Vagina (tissue), 2 donors: Measurements from ENCODE around the gene CDC25A.

ENCODE experiments used
- POLR2AphosphoS5 ChIP-seq, 2 donors: sonication (generic); formaldehyde crosslinking; IDR thresholded peaks; one replicate each; pipeline ENCODE4 v1.9.0; 2017; ENCODE audit warnings: antibody characterized with exemption in 2 of 2, mild to moderate bottlenecking in 2 of 2, low read depth in 1 of 2; ENCODE audit not compliant: insufficient read depth in 1 of 2
- TF ChIP-seq, protein P1 (sequence below), 3 experiments: fragments of 450-650 bp in 2 of 3; fragments of 200-600 bp in 1 of 3; sonication (generic) in 1 of 3; IDR thresholded peaks; one replicate each; pipeline ENCODE4 v1.5.1; 2017 to 2019; ENCODE audit warnings: antibody characterized with exemption in 3 of 3, mild to moderate bottlenecking in 2 of 3, moderate library complexity in 2 of 3

DNA sequence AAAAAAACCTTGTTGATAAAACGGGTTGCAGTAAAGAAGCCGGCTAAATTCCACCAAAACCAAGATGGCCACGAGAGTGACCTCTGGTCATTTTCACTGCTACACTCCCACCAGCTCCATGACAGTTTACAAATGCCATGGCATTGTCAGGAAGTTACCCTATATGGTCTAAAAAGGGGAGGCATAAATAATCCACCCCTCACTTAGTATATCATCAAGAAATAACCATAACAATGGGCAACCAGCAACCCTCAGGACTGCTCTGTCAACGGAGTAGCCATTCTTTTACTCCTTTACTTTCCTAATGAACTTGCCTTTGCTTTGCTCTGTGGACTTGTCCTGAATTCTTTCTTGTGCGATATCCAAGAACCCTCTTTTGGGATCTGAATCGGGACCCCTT lies 14.4 kb upstream of the CDC25A start:
- TF ChIP-seq, protein P1, sequence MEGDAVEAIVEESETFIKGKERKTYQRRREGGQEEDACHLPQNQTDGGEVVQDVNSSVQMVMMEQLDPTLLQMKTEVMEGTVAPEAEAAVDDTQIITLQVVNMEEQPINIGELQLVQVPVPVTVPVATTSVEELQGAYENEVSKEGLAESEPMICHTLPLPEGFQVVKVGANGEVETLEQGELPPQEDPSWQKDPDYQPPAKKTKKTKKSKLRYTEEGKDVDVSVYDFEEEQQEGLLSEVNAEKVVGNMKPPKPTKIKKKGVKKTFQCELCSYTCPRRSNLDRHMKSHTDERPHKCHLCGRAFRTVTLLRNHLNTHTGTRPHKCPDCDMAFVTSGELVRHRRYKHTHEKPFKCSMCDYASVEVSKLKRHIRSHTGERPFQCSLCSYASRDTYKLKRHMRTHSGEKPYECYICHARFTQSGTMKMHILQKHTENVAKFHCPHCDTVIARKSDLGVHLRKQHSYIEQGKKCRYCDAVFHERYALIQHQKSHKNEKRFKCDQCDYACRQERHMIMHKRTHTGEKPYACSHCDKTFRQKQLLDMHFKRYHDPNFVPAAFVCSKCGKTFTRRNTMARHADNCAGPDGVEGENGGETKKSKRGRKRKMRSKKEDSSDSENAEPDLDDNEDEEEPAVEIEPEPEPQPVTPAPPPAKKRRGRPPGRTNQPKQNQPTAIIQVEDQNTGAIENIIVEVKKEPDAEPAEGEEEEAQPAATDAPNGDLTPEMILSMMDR (IDR thresholded peaks at IDR 0.05) = no peak
- TF ChIP-seq POLR2AphosphoS5 (IDR thresholded peaks at IDR 0.05; ENCODE audit: insufficient read depth in 1 of 2, low read depth in 1 of 2) = no peak
